Epithelial cell of esophagus (primary cell): Measurements from ENCODE around the gene FCAR.
"Not testable (repeated sequence)": the region's sequence is repeated elsewhere in the genome, so short reads cannot be mapped to it uniquely, and the experiment has no call there.

Experiments used
- DNase-seq: peaks from one replicate; pipeline ENCODE4 v3.0.0; 2010; ENCODE audit warnings: low read depth
- H3K4me3 ChIP-seq: 2 replicates; pipeline ENCODE4 v1.5.1; 2011; ENCODE audit warnings: mild to moderate bottlenecking, low read length, control low read depth
- CTCF ChIP-seq: IDR thresholded peaks from 2 replicates; pipeline ENCODE4 v1.5.1; 2011; ENCODE audit warnings: low read depth, mild to moderate bottlenecking, low read length, control low read depth, inconsistent platforms; ENCODE audit not compliant: insufficient read depth; ENCODE audit errors: missing control alignments

The FCAR gene

GRCh38 chr19:54889566-54889965 is 15.5 kb downstream of the FCAR start:
- no peak for TF ChIP-seq CTCF
- no peak for DNase-seq
- H3K4me3 ChIP-seq = no peak overlapping the region

GRCh38 chr19:54893406-54893805 is 19.4 kb downstream of the FCAR start:
- H3K4me3 ChIP-seq = no peak overlapping the region
- DNase-seq = no peak
- no peak for TF ChIP-seq CTCF

GRCh38 chr19:54894106-54894505 is 20.1 kb downstream of the FCAR start:
- not testable (repeated sequence) for H3K4me3 ChIP-seq, DNase-seq

GRCh38 chr19:54896036-54896435 is 22.0 kb downstream of the FCAR start:
- no peak overlapping the region for H3K4me3 ChIP-seq

GRCh38 chr19:54898685-54899084 is 24.6 kb downstream of the FCAR start:
- H3K4me3 ChIP-seq, DNase-seq: not testable (repeated sequence)

More at GRCh38 chr19:54896036-54896435, 22.0 kb downstream of the FCAR start:
- no peak for DNase-seq
- no peak for TF ChIP-seq CTCF

- DNase-seq, H3K4me3 ChIP-seq: not testable (repeated sequence)
Measured at GRCh38 chr19:54899646-54900045, 25.6 kb downstream of the FCAR start.

- DNase-seq, H3K4me3 ChIP-seq: not testable (repeated sequence)
Measured at GRCh38 chr19:54901153-54901552, 27.1 kb downstream of the FCAR start.

- no peak for TF ChIP-seq CTCF
- DNase-seq = no peak
- no peak overlapping the region for H3K4me3 ChIP-seq
Measured at GRCh38 chr19:54902061-54902460, 28.0 kb downstream of the FCAR start.

- no peak for TF ChIP-seq CTCF
- no peak overlapping the region for H3K4me3 ChIP-seq
- DNase-seq = no peak
Measured at GRCh38 chr19:54903303-54903702, 29.3 kb downstream of the FCAR start.

GRCh38 chr19:54904261-54904660 is 30.2 kb downstream of the FCAR start:
- H3K4me3 ChIP-seq, DNase-seq: not testable (repeated sequence)
